GM12873 (cell line): ENCODE data around the gene GALNT2.

Experiments
- CTCF ChIP-seq: IDR thresholded peaks from 2 replicates; pipeline ENCODE4 v1.5.1; 2012; ENCODE audit warnings: low read depth, mild to moderate bottlenecking, moderate library complexity, low read length, control low read depth; ENCODE audit not compliant: insufficient read depth; ENCODE audit errors: missing control alignments

GALNT2 gene

GRCh38 chr1:230080822-230081221 lies 13.8 kb downstream of the GALNT2 start:
- TF ChIP-seq CTCF: no peak

- no peak for TF ChIP-seq CTCF
These were observed 14.7 kb downstream of the GALNT2 start for GRCh38 chr1:230081751-230082150.

GRCh38 chr1:230082211-230082610 lies 15.2 kb downstream of the GALNT2 start:
- TF ChIP-seq CTCF: no peak

GRCh38 chr1:230083053-230083452 lies 16.0 kb downstream of the GALNT2 start:
- TF ChIP-seq CTCF: no peak

- no peak for TF ChIP-seq CTCF
These were observed 16.8 kb downstream of the GALNT2 start for GRCh38 chr1:230083746-230084407.

- TF ChIP-seq CTCF: no peak
These were observed 17.6 kb downstream of the GALNT2 start for GRCh38 chr1:230084408-230085177.

- TF ChIP-seq CTCF: no peak
These were observed 18.1 kb downstream of the GALNT2 start for GRCh38 chr1:230085178-230085515.
